Measurements from ENCODE around the gene OR6K2. TPM values are rescaled to one million over a fixed set of nuclear protein-coding genes. Genes with fewer than 3 reads are reported as not detected.

OR6K2 gene
- total and polyA plus RNA-seq, 2 experiments from 2014 or later = not detected

GRCh38 chr1:158686111-158687009 is 14.1 kb downstream of the OR6K2 start, which contains the start of gene SPTA1:
TSS of gene SPTA1 (minus strand) at chr1:158686715. CDS start at chr1:158686517, 198 bp downstream.
- H3K27me3 ChIP-seq = no peaks in the 10 kb centered on the region
- peak in 1 of 2 donors; percentile 66 for DNase-seq (ENCODE audit: low read depth in 1 of 2, low spot score in 1 of 2)
- no peaks in the 10 kb centered on the region for H3K9me3 ChIP-seq (ENCODE audit: low read depth)
- TF ChIP-seq CTCF (IDR thresholded peaks at IDR 0.05; ENCODE audit: low read depth, low read length) = no peak
- H3K27ac ChIP-seq = no peak within 1 kb of the TSS
- no peaks in the 10 kb centered on the region for H3K36me3 ChIP-seq
- H3K4me1 ChIP-seq (ENCODE audit: low read depth) = no peaks in the 10 kb centered on the region
- no peak within 1 kb of the TSS for H3K4me3 ChIP-seq

- H3K4me3 ChIP-seq = no peak overlapping the region
- H3K27ac ChIP-seq = no peak overlapping the region
- H3K36me3 ChIP-seq = no peaks in the 10 kb centered on the region
- no peaks in the 10 kb centered on the region for H3K9me3 ChIP-seq (ENCODE audit: low read depth)
- no peaks in the 10 kb centered on the region for H3K27me3 ChIP-seq
- no peaks in the 10 kb centered on the region for H3K4me1 ChIP-seq (ENCODE audit: low read depth)
- TF ChIP-seq CTCF (IDR thresholded peaks at IDR 0.05; ENCODE audit: low read depth, low read length) = no peak
- DNase-seq (ENCODE audit: low read depth in 1 of 2, low spot score in 1 of 2) = no peak
Measured at GRCh38 chr1:158685085-158685484, 15.4 kb downstream of the OR6K2 start.

- H3K9me3 ChIP-seq (ENCODE audit: low read depth) = no peaks in the 10 kb centered on the region
- H3K4me3 ChIP-seq = no peak overlapping the region
- no peak for TF ChIP-seq CTCF (IDR thresholded peaks at IDR 0.05; ENCODE audit: low read depth, low read length)
- DNase-seq (ENCODE audit: low read depth in 1 of 2, low spot score in 1 of 2) = peak in 1 of 2 donors; percentile 21
- H3K27ac ChIP-seq = no peak overlapping the region
- H3K36me3 ChIP-seq = no peaks in the 10 kb centered on the region
- no peaks in the 10 kb centered on the region for H3K27me3 ChIP-seq
- H3K4me1 ChIP-seq (ENCODE audit: low read depth) = no peaks in the 10 kb centered on the region
Measured at GRCh38 chr1:158681606-158682005, 18.8 kb downstream of the OR6K2 start.

GRCh38 chr1:158679289-158679688 is 21.2 kb downstream of the OR6K2 start:
- no peak overlapping the region for H3K27ac ChIP-seq
- no peaks in the 10 kb centered on the region for H3K27me3 ChIP-seq
- no peak for DNase-seq (ENCODE audit: low read depth in 1 of 2, low spot score in 1 of 2)
- H3K36me3 ChIP-seq = no peaks in the 10 kb centered on the region
- no peaks in the 10 kb centered on the region for H3K9me3 ChIP-seq (ENCODE audit: low read depth)
- TF ChIP-seq CTCF (IDR thresholded peaks at IDR 0.05; ENCODE audit: low read depth, low read length) = no peak
- H3K4me1 ChIP-seq (ENCODE audit: low read depth) = no peaks in the 10 kb centered on the region
- H3K4me3 ChIP-seq = no peak overlapping the region

GRCh38 chr1:158675563-158676323 is 24.7 kb downstream of the OR6K2 start:
- Histone ChIP-seq H3K27ac (no peak overlapping the region), H3K4me1 (ENCODE audit: low read depth) (no peaks in the 10 kb centered on the region), H3K4me3 (no peak overlapping the region), H3K36me3 (no peaks in the 10 kb centered on the region), H3K27me3 (no peaks in the 10 kb centered on the region), H3K9me3 (ENCODE audit: low read depth) (no peaks in the 10 kb centered on the region)
- no peak for TF ChIP-seq CTCF (IDR thresholded peaks at IDR 0.05; ENCODE audit: low read depth, low read length)
- DNase-seq (ENCODE audit: low read depth in 1 of 2, low spot score in 1 of 2) = peak in 1 of 2 donors; percentile 16
